HG03060 (cell line): ENCODE data around the gene EPN2.
"Not testable (repeated sequence)": the region's sequence is repeated elsewhere in the genome, so short reads cannot be mapped to it uniquely, and the experiment has no call there.

ENCODE experiments used
- ATAC-seq: cut with Tn5 transposase; IDR thresholded peaks from one replicate; pipeline ENCODE4 v1.9.1; 2021; ENCODE audit warnings: low read depth, moderate number of reproducible peaks; ENCODE audit not compliant: unreplicated experiment

EPN2 gene

GRCh38 chr17:19341641-19342610 lies 104.8 kb downstream of the EPN2 start:
- ATAC-seq, result no peak

- ATAC-seq, result no peak
Measured at GRCh38 chr17:19342611-19343255, 105.6 kb downstream of the EPN2 start.

- no peak for ATAC-seq
Measured at GRCh38 chr17:19343256-19343630, 106.1 kb downstream of the EPN2 start.

GRCh38 chr17:19343671-19344151 lies 106.5 kb downstream of the EPN2 start:
- ATAC-seq, result no peak

GRCh38 chr17:19344311-19345066 lies 107.3 kb downstream of the EPN2 start:
- no peak for ATAC-seq

GRCh38 chr17:19345067-19345460 lies 107.9 kb downstream of the EPN2 start:
- ATAC-seq, result no peak

- ATAC-seq, result no peak
Measured at GRCh38 chr17:19345486-19346350, 108.6 kb downstream of the EPN2 start.

GRCh38 chr17:19346351-19347255 lies 109.4 kb downstream of the EPN2 start:
- no peak for ATAC-seq

- no peak for ATAC-seq
Measured at GRCh38 chr17:19347323-19348080, 110.3 kb downstream of the EPN2 start.

- ATAC-seq, result no peak
Measured at GRCh38 chr17:19348081-19348650, 111.0 kb downstream of the EPN2 start.

- no peak for ATAC-seq
Measured at GRCh38 chr17:19348806-19349205, 111.6 kb downstream of the EPN2 start.

- ATAC-seq, result not testable (repeated sequence)
Measured at GRCh38 chr17:19353401-19353800, 116.2 kb downstream of the EPN2 start.

GRCh38 chr17:19354748-19355147 lies 117.6 kb downstream of the EPN2 start:
- no peak for ATAC-seq

- ATAC-seq, result no peak
Measured at GRCh38 chr17:19357351-19357750, 120.2 kb downstream of the EPN2 start.

- no peak for ATAC-seq
Measured at GRCh38 chr17:19357761-19358160, 120.6 kb downstream of the EPN2 start.

- ATAC-seq, result no peak
Measured at GRCh38 chr17:19359151-19359550, 122.0 kb downstream of the EPN2 start.

GRCh38 chr17:19359856-19360255 lies 122.7 kb downstream of the EPN2 start:
- no peak for ATAC-seq

GRCh38 chr17:19360772-19361171 lies 123.6 kb downstream of the EPN2 start:
- no peak for ATAC-seq
